ENCODE measurements around the gene PYM1.

PYM1 gene

GRCh38 chr12:55861396-55861795, 66.3 kb downstream of the PYM1 start:
- ChIA-PET CTCF (interaction anchor here (1.1 kb wide), 1 partner anchor 24 kb away, joined by 3 read pairs; no protein-coding TSS in a partner anchor), POLR2A (ENCODE audit: low non-redundant PET) (no interaction called here)
- no peak for DNase-seq (ENCODE audit: low spot score)
- TF ChIP-seq, protein P1, sequence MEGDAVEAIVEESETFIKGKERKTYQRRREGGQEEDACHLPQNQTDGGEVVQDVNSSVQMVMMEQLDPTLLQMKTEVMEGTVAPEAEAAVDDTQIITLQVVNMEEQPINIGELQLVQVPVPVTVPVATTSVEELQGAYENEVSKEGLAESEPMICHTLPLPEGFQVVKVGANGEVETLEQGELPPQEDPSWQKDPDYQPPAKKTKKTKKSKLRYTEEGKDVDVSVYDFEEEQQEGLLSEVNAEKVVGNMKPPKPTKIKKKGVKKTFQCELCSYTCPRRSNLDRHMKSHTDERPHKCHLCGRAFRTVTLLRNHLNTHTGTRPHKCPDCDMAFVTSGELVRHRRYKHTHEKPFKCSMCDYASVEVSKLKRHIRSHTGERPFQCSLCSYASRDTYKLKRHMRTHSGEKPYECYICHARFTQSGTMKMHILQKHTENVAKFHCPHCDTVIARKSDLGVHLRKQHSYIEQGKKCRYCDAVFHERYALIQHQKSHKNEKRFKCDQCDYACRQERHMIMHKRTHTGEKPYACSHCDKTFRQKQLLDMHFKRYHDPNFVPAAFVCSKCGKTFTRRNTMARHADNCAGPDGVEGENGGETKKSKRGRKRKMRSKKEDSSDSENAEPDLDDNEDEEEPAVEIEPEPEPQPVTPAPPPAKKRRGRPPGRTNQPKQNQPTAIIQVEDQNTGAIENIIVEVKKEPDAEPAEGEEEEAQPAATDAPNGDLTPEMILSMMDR (conservative IDR thresholded peaks at IDR 0.05; ENCODE audit: low read depth): no peak
- no peak overlapping the region for H3K27ac ChIP-seq

GRCh38 chr12:55852740-55853139, 75.0 kb downstream of the PYM1 start:
- no peak for DNase-seq (ENCODE audit: low spot score)
- TF ChIP-seq, protein P1 (conservative IDR thresholded peaks at IDR 0.05; ENCODE audit: low read depth): no peak
- no peak overlapping the region for H3K27ac ChIP-seq
- ChIA-PET CTCF (interaction anchor here (1.3 kb wide), 1 partner anchor 14 kb away, joined by 4 read pairs; no protein-coding TSS in a partner anchor), POLR2A (ENCODE audit: low non-redundant PET) (no interaction called here)

Measured in RWPE1 (cell line).